22Rv1 (cell line): ENCODE measurements around the gene COP1.

Experiments used
- CTCF ChIP-seq: fragments of 450-650 bp; IDR thresholded peaks from 2 replicates; pipeline ENCODE4 v1.5.1; 2017; ENCODE audit warnings: mild to moderate bottlenecking
- ZFX ChIP-seq: fragments of 450-650 bp; IDR thresholded peaks from 2 replicates; pipeline ENCODE4 v1.6.1; 2017; ENCODE audit warnings: antibody characterized with exemption, borderline replicate concordance

- TF ChIP-seq CTCF = no peak
- no peak for TF ChIP-seq ZFX
These were observed 108.5 kb downstream of the COP1 start for GRCh38 chr1:176098560-176098959.
